ENCODE data around the gene KIF5B. TPM values are rescaled to one million over a fixed set of nuclear protein-coding genes. Genes with fewer than 3 reads are reported as not detected.

The KIF5B gene
- total RNA-seq, 1 donor from 2014 or later = 160 TPM

DNA sequence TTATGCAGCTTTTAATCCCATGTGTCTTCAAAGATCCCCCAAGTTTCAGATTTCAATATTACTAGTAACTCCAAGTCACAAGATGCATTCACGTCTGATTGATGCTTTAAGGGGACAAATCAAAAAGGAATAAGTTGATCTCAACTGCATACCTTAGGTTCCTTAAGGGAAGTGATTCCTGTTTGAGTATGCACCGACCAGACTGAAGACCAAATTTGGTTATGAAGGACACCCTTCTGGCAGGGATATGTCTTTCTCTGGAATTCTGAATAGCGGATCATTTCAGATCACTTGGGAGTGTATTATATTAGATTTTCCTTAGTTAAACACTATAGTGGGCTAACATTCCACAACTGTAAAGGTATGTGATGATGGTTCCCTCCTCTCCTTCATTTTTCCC, 4.3 kb downstream of the KIF5B start:
- FAIRE-seq (peak; percentile 76), DNase-seq (ENCODE audit: low read depth) (peak; percentile 34)
- Histone ChIP-seq H3K27me3 (ENCODE audit: insufficient read depth, low read length) (no peaks in the 10 kb centered on the region), H3K79me2 (ENCODE audit: insufficient read depth, low read length) (peaks cover 94% of the 10 kb centered on the region), H3K27ac (ENCODE audit: low read depth, low read length) (no peak overlapping the region), H3K36me3 (ENCODE audit: insufficient read depth, low read length) (peaks cover 7% of the 10 kb centered on the region), H4K20me1 (ENCODE audit: insufficient read depth, low read length) (peaks cover 88% of the 10 kb centered on the region), H3K4me3 (ENCODE audit: insufficient read depth, low read depth, low read length) (peak overlapping the region; percentile 91), H3K4me2 (ENCODE audit: low read length) (peak overlapping the region; percentile 85), H2AFZ (ENCODE audit: low read depth, low read length) (no peak overlapping the region), H3K9me3 (ENCODE audit: insufficient read depth, low read depth, low read length) (no peaks in the 10 kb centered on the region), H3K9ac (ENCODE audit: low read length) (peak overlapping the region; percentile 15), H3K4me1 (ENCODE audit: insufficient read depth, low read length) (peaks cover 34% of the 10 kb centered on the region)
- Mint-ChIP-seq H3K27me3 (ENCODE audit: low read depth, unreplicated experiment) (no peaks in the 10 kb centered on the region), H3K4me1 (ENCODE audit: low read depth, unreplicated experiment) (peaks cover 40% of the 10 kb centered on the region), H3K36me3 (ENCODE audit: low read depth, unreplicated experiment) (peaks cover 6% of the 10 kb centered on the region), H3K4me3 (ENCODE audit: unreplicated experiment) (peak overlapping the region; percentile 98), H3K27ac (ENCODE audit: unreplicated experiment) (peak overlapping the region; percentile 75), H3K9me3 (ENCODE audit: unreplicated experiment) (no peaks in the 10 kb centered on the region)
- TF ChIP-seq, protein P1, sequence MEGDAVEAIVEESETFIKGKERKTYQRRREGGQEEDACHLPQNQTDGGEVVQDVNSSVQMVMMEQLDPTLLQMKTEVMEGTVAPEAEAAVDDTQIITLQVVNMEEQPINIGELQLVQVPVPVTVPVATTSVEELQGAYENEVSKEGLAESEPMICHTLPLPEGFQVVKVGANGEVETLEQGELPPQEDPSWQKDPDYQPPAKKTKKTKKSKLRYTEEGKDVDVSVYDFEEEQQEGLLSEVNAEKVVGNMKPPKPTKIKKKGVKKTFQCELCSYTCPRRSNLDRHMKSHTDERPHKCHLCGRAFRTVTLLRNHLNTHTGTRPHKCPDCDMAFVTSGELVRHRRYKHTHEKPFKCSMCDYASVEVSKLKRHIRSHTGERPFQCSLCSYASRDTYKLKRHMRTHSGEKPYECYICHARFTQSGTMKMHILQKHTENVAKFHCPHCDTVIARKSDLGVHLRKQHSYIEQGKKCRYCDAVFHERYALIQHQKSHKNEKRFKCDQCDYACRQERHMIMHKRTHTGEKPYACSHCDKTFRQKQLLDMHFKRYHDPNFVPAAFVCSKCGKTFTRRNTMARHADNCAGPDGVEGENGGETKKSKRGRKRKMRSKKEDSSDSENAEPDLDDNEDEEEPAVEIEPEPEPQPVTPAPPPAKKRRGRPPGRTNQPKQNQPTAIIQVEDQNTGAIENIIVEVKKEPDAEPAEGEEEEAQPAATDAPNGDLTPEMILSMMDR (IDR thresholded peaks at IDR 0.05; ENCODE audit: insufficient read depth, low read depth, low read length) = no peak
- no peak for TF ChIP-seq EZH2 (IDR thresholded peaks at IDR 0.05; ENCODE audit: insufficient read depth, low read length)

DNA sequence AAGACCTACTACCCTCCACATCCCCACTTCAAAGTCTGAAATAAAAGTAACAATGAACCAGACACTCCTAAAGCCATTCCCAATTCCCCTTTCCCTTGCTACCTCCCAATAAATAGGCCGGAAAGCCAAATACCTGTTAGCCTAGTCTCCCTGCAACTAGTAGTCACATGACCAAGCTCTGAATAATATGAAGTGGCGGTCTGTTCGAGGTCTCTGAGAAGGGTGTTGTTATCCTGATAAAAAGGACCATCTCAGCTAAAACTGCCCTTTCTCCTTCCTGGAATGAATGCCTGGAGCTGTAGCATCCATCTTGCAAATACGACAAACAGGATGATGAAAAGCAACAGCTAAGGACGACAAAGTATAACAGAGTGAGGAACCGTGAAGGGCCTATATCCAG, 6.0 kb downstream of the KIF5B start:
- Histone ChIP-seq H3K27ac (ENCODE audit: low read depth, low read length) (no peak overlapping the region), H3K27me3 (ENCODE audit: insufficient read depth, low read length) (no peaks in the 10 kb centered on the region), H3K9me3 (ENCODE audit: insufficient read depth, low read depth, low read length) (no peaks in the 10 kb centered on the region), H3K36me3 (ENCODE audit: insufficient read depth, low read length) (peaks cover 22% of the 10 kb centered on the region), H3K4me3 (ENCODE audit: insufficient read depth, low read depth, low read length) (no peak overlapping the region), H3K9ac (ENCODE audit: low read length) (peak overlapping the region; percentile 18), H3K79me2 (ENCODE audit: insufficient read depth, low read length) (peaks cover 100% of the 10 kb centered on the region), H3K4me1 (ENCODE audit: insufficient read depth, low read length) (peaks cover 31% of the 10 kb centered on the region), H3K4me2 (ENCODE audit: low read length) (peak overlapping the region; percentile 85), H2AFZ (ENCODE audit: low read depth, low read length) (no peak overlapping the region), H4K20me1 (ENCODE audit: insufficient read depth, low read length) (peaks cover 97% of the 10 kb centered on the region)
- no peaks in the 10 kb centered on the region for H3K27me3 Mint-ChIP-seq (ENCODE audit: low read depth, unreplicated experiment)
- peaks cover 6% of the 10 kb centered on the region for H3K36me3 Mint-ChIP-seq (ENCODE audit: low read depth, unreplicated experiment)
- no peak for TF ChIP-seq EZH2 (IDR thresholded peaks at IDR 0.05; ENCODE audit: insufficient read depth, low read length)
- TF ChIP-seq, protein P1 (IDR thresholded peaks at IDR 0.05; ENCODE audit: insufficient read depth, low read depth, low read length) = no peak
- no peak for DNase-seq (ENCODE audit: low read depth)
- H3K4me3 Mint-ChIP-seq (ENCODE audit: unreplicated experiment) = peak overlapping the region; percentile 98
- H3K4me1 Mint-ChIP-seq (ENCODE audit: low read depth, unreplicated experiment) = peaks cover 38% of the 10 kb centered on the region
- no peaks in the 10 kb centered on the region for H3K9me3 Mint-ChIP-seq (ENCODE audit: unreplicated experiment)
- no peak for FAIRE-seq
- H3K27ac Mint-ChIP-seq (ENCODE audit: unreplicated experiment) = peak overlapping the region; percentile 92

DNA sequence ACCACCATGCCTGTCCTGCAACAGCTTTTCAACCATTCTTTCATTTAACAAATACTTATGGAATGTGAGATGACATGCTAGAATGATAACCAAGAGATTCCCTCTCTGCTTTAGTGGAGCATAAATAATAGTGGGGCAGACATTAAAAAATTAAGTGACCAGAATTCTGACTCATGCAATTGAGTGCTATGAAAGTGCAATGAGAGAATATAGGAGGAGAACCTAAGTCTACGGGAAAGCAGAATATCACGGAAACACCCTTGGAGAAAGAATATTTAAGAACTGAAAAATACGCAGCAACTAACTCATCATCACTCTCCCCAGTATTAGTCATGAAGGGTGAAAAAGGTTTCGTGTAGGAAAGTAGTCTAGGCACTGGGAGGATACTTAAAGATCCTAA, 7.1 kb downstream of the KIF5B start:
- Histone ChIP-seq H3K9ac (ENCODE audit: low read length) (no peak overlapping the region), H3K79me2 (ENCODE audit: insufficient read depth, low read length) (peaks cover 100% of the 10 kb centered on the region), H3K36me3 (ENCODE audit: insufficient read depth, low read length) (peaks cover 27% of the 10 kb centered on the region), H2AFZ (ENCODE audit: low read depth, low read length) (no peak overlapping the region), H3K4me1 (ENCODE audit: insufficient read depth, low read length) (peaks cover 31% of the 10 kb centered on the region), H3K27ac (ENCODE audit: low read depth, low read length) (peak overlapping the region; percentile 11), H4K20me1 (ENCODE audit: insufficient read depth, low read length) (peaks cover 97% of the 10 kb centered on the region), H3K4me2 (ENCODE audit: low read length) (peak overlapping the region; percentile 85), H3K9me3 (ENCODE audit: insufficient read depth, low read depth, low read length) (no peaks in the 10 kb centered on the region), H3K4me3 (ENCODE audit: insufficient read depth, low read depth, low read length) (no peak overlapping the region), H3K27me3 (ENCODE audit: insufficient read depth, low read length) (no peaks in the 10 kb centered on the region)
- no peak for TF ChIP-seq EZH2 (IDR thresholded peaks at IDR 0.05; ENCODE audit: insufficient read depth, low read length)
- TF ChIP-seq, protein P1 (IDR thresholded peaks at IDR 0.05; ENCODE audit: insufficient read depth, low read depth, low read length) = no peak
- peaks cover 38% of the 10 kb centered on the region for H3K4me1 Mint-ChIP-seq (ENCODE audit: low read depth, unreplicated experiment)
- no peaks in the 10 kb centered on the region for H3K27me3 Mint-ChIP-seq (ENCODE audit: low read depth, unreplicated experiment)
- H3K4me3 Mint-ChIP-seq (ENCODE audit: unreplicated experiment) = peak overlapping the region; percentile 98
- no peaks in the 10 kb centered on the region for H3K9me3 Mint-ChIP-seq (ENCODE audit: unreplicated experiment)
- H3K27ac Mint-ChIP-seq (ENCODE audit: unreplicated experiment) = peak overlapping the region; percentile 27
- DNase-seq (ENCODE audit: low read depth) (peak; percentile 47), FAIRE-seq (no peak)
- H3K36me3 Mint-ChIP-seq (ENCODE audit: low read depth, unreplicated experiment) = peaks cover 8% of the 10 kb centered on the region

Data from astrocyte (in vitro differentiated cells and primary cell).